HEK293 (cell line): ENCODE results near the gene ZNF606.

Source experiments
- CTCF ChIA-PET: fragments of 350-600 bp; formaldehyde crosslinking; extraction: SDS; loops from one replicate; lab custom pipeline; 2021; ENCODE audit warnings: antibody characterized with exemption; lab: Yijun Ruan, JAX
- POLR2A ChIA-PET: fragments of 300-600 bp; formaldehyde crosslinking; extraction: SDS; loops from one replicate; lab custom pipeline; 2020; ENCODE audit warnings: antibody characterized with exemption, inconsistent platforms; lab: Yijun Ruan, JAX
- H3K27ac ChIP-seq: fragments of 200-500 bp; sonication (Bioruptor generic); 2 replicates; pipeline ENCODE4 v1.5.1; 2014; ENCODE audit warnings: low read depth, low read length, control low read depth, inconsistent platforms; ENCODE audit errors: extremely low read depth
- H3K36me3 ChIP-seq, 2 experiments: fragments of 200-500 bp in 1 of 2; sonication (Bioruptor generic) in 1 of 2; 1 replicate in 1 of 2; 2 replicates in 1 of 2; pipeline ENCODE4 v1.5.1; 2014 to 2017; ENCODE audit warnings: inconsistent platforms in 2 of 2, low read length in 2 of 2; ENCODE audit not compliant: control insufficient read depth in 2 of 2, insufficient read depth in 1 of 2
- H3K4me1 ChIP-seq: fragments of 200-500 bp; sonication (Bioruptor generic); 2 replicates; pipeline ENCODE4 v1.5.1; 2014; ENCODE audit warnings: mild to moderate bottlenecking, low read length, inconsistent platforms; ENCODE audit not compliant: control insufficient read depth, insufficient read depth
- H3K4me3 ChIP-seq: 2 replicates; pipeline ENCODE4 v1.5.1; 2011; ENCODE audit warnings: low read depth, mild to moderate bottlenecking, control low read depth, low read length, moderate library complexity
- H3K9me3 ChIP-seq: fragments of 200-500 bp; sonication (Bioruptor generic); 2 replicates; pipeline ENCODE4 v1.5.1; 2014; ENCODE audit warnings: low read depth, low read length, inconsistent platforms; ENCODE audit not compliant: control insufficient read depth, insufficient read depth
- IKZF3 ChIP-seq: fragments of 450-650 bp; IDR thresholded peaks from 2 replicates; pipeline ENCODE4 v1.5.0; 2018; ENCODE audit warnings: missing biosample characterization, mild to moderate bottlenecking, missing genetic modification characterization, moderate library complexity
- MZF1 ChIP-seq: fragments of 450-650 bp; formaldehyde crosslinking; IDR thresholded peaks from 2 replicates; pipeline ENCODE4 v1.5.1; 2017; ENCODE audit warnings: missing biosample characterization, missing genetic modification characterization, borderline replicate concordance
- RBAK ChIP-seq: fragments of 450-650 bp; formaldehyde crosslinking; IDR thresholded peaks from 2 replicates; pipeline ENCODE4 v1.5.1; 2016; ENCODE audit warnings: missing biosample characterization, missing genetic modification characterization
- ZNF133 ChIP-seq: fragments of 450-650 bp; formaldehyde crosslinking; IDR thresholded peaks from 2 replicates; pipeline ENCODE4 v1.5.1; 2016; ENCODE audit warnings: missing biosample characterization, missing genetic modification characterization
- ZNF23 ChIP-seq: fragments of 450-650 bp; formaldehyde crosslinking; IDR thresholded peaks from 2 replicates; pipeline ENCODE4 v1.5.1; 2016; ENCODE audit warnings: missing biosample characterization, missing genetic modification characterization, borderline replicate concordance
- ZNF366 ChIP-seq: fragments of 450-650 bp; formaldehyde crosslinking; conservative IDR thresholded peaks from 2 replicates; pipeline ENCODE4 v1.5.1; 2016; ENCODE audit warnings: missing biosample characterization, missing genetic modification characterization
- ZNF664 ChIP-seq: fragments of 450-650 bp; formaldehyde crosslinking; IDR thresholded peaks from 2 replicates; pipeline ENCODE4 v1.5.1; 2016; ENCODE audit warnings: missing biosample characterization, missing genetic modification characterization
- TF ChIP-seq, protein P1 (sequence below): fragments of 450-650 bp; formaldehyde crosslinking; IDR thresholded peaks from 2 replicates; pipeline ENCODE4 v1.5.1; 2016; ENCODE audit warnings: missing biosample characterization, missing genetic modification characterization, borderline replicate concordance
- TF ChIP-seq, protein P2 (sequence below): fragments of 450-650 bp; formaldehyde crosslinking; IDR thresholded peaks from 2 replicates; pipeline ENCODE4 v1.5.1; 2016; ENCODE audit warnings: missing biosample characterization, missing genetic modification characterization
- TF ChIP-seq, protein P3 (sequence below): fragments of 450-650 bp; formaldehyde crosslinking; optimal IDR thresholded peaks from 2 replicates; pipeline ENCODE3; 2016; ENCODE audit warnings: missing biosample characterization, mild to moderate bottlenecking, missing genetic modification characterization
- TF ChIP-seq, protein P4 (sequence below): fragments of 450-650 bp; formaldehyde crosslinking; IDR thresholded peaks from 2 replicates; pipeline ENCODE4 v1.5.1; 2016; ENCODE audit warnings: missing biosample characterization, missing genetic modification characterization, low read depth

The ZNF606 gene

DNA sequence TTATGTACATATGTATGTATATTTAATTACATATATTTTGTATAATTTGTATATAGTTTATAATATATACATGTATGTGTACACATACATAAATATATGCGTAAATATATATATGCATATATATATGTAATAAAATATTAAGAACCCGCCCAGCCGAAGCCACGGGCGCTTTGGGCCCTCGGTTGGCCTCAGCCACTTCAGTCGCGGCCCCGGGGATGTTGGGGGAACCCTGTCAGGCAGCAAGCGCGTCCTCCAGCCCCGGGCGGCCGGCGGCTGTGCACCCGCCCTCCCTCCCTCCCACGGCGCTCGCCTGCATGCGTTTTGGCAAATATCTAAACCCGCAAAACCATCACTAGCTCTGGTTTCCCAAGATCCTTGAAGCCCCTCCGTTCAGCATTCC is 7.9 kb upstream of the ZNF606 start (continued):
- TF ChIP-seq, protein P1, sequence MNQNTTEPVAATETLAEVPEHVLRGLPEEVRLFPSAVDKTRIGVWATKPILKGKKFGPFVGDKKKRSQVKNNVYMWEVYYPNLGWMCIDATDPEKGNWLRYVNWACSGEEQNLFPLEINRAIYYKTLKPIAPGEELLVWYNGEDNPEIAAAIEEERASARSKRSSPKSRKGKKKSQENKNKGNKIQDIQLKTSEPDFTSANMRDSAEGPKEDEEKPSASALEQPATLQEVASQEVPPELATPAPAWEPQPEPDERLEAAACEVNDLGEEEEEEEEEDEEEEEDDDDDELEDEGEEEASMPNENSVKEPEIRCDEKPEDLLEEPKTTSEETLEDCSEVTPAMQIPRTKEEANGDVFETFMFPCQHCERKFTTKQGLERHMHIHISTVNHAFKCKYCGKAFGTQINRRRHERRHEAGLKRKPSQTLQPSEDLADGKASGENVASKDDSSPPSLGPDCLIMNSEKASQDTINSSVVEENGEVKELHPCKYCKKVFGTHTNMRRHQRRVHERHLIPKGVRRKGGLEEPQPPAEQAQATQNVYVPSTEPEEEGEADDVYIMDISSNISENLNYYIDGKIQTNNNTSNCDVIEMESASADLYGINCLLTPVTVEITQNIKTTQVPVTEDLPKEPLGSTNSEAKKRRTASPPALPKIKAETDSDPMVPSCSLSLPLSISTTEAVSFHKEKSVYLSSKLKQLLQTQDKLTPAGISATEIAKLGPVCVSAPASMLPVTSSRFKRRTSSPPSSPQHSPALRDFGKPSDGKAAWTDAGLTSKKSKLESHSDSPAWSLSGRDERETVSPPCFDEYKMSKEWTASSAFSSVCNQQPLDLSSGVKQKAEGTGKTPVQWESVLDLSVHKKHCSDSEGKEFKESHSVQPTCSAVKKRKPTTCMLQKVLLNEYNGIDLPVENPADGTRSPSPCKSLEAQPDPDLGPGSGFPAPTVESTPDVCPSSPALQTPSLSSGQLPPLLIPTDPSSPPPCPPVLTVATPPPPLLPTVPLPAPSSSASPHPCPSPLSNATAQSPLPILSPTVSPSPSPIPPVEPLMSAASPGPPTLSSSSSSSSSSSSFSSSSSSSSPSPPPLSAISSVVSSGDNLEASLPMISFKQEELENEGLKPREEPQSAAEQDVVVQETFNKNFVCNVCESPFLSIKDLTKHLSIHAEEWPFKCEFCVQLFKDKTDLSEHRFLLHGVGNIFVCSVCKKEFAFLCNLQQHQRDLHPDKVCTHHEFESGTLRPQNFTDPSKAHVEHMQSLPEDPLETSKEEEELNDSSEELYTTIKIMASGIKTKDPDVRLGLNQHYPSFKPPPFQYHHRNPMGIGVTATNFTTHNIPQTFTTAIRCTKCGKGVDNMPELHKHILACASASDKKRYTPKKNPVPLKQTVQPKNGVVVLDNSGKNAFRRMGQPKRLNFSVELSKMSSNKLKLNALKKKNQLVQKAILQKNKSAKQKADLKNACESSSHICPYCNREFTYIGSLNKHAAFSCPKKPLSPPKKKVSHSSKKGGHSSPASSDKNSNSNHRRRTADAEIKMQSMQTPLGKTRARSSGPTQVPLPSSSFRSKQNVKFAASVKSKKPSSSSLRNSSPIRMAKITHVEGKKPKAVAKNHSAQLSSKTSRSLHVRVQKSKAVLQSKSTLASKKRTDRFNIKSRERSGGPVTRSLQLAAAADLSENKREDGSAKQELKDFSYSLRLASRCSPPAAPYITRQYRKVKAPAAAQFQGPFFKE (tag by site-specific recombination), result no peak
- TF ChIP-seq RBAK (tag by site-specific recombination), result no peak
- no peak for TF ChIP-seq ZNF133 (tag by site-specific recombination)
- TF ChIP-seq ZNF664 (tag by site-specific recombination), result no peak
- TF ChIP-seq ZNF366 (tag by site-specific recombination), result no peak
- TF ChIP-seq, protein P2, sequence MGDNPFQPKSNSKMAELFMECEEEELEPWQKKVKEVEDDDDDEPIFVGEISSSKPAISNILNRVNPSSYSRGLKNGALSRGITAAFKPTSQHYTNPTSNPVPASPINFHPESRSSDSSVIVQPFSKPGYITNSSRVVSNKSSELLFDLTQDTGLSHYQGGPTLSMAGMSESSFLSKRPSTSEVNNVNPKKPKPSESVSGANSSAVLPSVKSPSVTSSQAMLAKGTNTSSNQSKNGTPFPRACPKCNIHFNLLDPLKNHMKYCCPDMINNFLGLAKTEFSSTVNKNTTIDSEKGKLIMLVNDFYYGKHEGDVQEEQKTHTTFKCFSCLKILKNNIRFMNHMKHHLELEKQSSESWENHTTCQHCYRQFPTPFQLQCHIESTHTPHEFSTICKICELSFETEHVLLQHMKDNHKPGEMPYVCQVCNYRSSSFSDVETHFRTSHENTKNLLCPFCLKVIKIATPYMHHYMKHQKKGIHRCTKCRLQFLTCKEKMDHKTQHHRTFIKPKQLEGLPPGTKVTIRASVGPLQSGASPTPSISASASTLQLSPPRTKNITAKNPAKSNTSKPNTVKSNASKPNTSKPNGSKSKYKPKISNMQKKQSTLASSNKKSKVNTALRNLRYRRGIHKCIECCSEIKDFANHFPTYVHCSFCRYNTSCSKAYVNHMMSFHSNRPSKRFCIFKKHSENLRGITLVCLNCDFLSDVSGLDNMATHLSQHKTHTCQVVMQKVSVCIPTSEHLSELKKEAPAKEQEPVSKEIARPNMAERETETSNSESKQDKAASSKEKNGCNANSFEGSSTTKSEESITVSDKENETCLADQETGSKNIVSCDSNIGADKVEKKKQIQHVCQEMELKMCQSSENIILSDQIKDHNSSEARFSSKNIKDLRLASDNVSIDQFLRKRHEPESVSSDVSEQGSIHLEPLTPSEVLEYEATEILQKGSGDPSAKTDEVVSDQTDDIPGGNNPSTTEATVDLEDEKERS (tag by site-specific recombination), result no peak

DNA sequence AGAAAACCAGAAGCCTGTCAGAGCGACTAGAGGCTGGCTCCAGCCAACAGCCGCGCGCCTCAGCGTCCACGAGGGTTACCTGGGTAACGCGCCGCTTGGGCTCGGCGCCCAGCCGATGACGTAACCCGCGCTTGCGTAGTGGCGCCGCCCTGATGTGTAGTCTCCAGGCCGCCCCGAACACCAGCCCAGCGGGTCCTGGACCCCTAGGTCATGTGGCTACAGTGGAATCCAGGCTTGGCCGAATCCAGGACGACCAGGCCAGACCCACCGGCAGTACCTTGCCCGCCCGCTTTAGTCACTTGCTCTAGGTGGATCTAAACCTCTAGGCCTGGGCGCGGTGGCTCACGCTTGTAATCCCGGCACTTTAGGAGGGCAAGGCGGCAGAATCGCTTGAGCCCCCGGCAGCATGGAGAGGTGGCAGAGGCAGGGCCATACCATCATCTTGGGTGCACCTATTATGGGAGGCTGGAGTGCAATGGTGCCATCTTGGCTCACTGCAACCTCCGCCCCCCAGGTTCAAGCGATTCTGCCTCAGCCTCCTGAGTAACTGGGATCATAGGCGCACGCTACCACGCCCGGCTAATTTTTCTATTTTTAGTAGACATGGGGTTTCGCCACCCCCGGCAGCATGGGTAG is 7.2 kb upstream of the ZNF606 start:
- H3K36me3 ChIP-seq, result peaks cover 4 to 22% of the 10 kb centered on the region in 2 experiments; a peak in 1 of 3 replicates
- CTCF ChIA-PET, result interaction anchor here (0.8 kb wide), 1 partner anchor 43 kb away, joined by 3 read pairs; no protein-coding TSS in a partner anchor
- POLR2A ChIA-PET, result no interaction called here
- H3K4me1 ChIP-seq, result no peaks in the 10 kb centered on the region
- H3K27ac ChIP-seq, result no peak overlapping the region
- peak overlapping the region; percentile 56 for H3K4me3 ChIP-seq
- H3K9me3 ChIP-seq, result no peaks in the 10 kb centered on the region; the same call in none of the 2 replicates
- no peak for TF ChIP-seq IKZF3
- no peak for TF ChIP-seq MZF1 (tag by site-specific recombination)
- TF ChIP-seq, protein P3, sequence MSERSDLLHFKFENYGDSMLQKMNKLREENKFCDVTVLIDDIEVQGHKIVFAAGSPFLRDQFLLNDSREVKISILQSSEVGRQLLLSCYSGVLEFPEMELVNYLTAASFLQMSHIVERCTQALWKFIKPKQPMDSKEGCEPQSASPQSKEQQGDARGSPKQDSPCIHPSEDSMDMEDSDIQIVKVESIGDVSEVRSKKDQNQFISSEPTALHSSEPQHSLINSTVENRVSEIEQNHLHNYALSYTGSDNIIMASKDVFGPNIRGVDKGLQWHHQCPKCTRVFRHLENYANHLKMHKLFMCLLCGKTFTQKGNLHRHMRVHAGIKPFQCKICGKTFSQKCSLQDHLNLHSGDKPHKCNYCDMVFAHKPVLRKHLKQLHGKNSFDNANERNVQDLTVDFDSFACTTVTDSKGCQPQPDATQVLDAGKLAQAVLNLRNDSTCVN (tag by site-specific recombination), result peak; percentile 52
- TF ChIP-seq, protein P4, sequence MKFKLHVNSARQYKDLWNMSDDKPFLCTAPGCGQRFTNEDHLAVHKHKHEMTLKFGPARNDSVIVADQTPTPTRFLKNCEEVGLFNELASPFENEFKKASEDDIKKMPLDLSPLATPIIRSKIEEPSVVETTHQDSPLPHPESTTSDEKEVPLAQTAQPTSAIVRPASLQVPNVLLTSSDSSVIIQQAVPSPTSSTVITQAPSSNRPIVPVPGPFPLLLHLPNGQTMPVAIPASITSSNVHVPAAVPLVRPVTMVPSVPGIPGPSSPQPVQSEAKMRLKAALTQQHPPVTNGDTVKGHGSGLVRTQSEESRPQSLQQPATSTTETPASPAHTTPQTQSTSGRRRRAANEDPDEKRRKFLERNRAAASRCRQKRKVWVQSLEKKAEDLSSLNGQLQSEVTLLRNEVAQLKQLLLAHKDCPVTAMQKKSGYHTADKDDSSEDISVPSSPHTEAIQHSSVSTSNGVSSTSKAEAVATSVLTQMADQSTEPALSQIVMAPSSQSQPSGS (tag by site-specific recombination), result peak; percentile 81
- TF ChIP-seq, protein P1 (tag by site-specific recombination), result no peak
- TF ChIP-seq ZNF23, result no peak
